Measurements from ENCODE around the gene LEMD2.

Gene LEMD2

DNA sequence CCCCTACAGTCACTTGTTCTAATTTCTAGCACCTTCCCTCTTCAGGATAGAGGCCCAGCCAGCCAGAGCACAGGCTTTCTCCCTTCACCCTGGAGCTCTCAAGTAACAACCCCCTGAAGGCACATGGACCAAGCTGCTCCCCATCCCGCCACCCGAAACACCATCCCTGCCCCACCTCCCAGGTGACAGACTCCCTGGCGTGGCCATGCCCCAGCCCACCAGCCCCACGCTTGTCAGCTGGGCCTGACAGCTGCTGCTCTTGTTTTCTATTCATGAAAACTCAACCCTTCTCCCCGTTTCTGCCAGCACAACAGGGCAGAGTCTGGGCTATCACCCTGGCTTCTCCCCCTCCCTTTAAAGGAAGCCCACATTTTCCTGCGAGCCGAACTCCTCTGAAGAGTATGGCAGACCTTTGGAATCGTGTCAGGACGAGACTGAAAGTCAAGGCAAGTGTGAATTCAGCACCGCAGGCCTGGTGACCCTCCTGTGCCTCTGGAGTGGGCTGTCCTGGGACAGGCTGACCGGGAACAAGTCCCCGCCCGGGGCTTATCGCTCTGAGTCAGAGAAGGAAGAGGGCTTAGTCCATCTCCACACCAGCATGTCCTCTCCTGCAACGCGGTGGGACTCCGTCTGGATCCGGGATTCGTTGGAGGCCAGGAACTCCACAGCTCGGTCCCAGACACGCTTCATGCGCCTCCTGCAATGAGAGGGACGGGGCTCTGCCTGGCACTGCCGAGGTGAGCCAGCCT, 16.7 kb downstream of the LEMD2 start:
- no peak for DNase-seq

DNA sequence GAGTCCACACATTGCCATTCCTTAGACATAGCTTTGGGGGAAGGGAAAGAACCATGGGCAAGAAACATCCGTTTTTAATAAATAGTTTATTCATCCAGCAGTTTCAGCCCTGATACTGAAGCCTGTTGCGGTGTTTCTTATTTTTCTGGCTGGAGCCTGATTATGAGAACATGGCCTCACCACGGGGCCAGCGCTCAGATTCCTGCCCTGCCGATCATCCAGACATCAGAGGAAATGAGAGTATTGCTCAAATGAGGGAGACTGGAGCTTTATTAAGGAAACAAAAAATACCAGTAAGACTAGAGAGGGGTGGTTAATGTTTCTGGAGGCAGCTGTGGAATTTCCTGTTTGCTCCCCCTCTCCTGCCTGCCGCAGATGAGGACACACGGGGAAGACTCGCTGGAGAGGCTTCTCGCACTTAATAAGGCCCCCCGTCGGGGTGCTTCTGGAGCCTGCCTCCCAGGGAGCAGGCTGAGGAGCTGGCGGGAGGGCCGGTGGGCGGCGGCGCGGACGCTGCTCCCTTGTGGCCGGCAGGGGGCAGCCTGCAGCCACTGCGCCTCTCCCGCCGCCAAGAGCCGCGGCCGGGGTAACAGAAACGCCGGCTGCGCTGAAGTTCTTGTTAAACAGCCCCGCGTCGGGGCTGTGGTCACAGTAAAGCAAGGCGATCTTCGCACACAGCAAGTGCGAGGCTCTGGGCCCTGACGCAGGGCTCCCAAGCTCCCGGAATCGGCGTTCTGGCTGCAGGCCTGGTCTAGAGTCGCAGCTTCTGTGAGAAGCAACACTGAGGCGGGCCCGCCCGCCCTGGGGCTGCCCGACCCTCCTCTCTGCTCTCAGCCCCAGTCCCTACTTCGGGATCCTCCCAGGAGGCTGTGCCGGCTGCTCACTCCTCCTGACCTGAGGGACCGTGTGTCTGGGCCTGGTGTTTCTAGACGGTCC, 17.5 kb downstream of the LEMD2 start:
- DNase-seq = peak; percentile 69 to 79

DNA sequence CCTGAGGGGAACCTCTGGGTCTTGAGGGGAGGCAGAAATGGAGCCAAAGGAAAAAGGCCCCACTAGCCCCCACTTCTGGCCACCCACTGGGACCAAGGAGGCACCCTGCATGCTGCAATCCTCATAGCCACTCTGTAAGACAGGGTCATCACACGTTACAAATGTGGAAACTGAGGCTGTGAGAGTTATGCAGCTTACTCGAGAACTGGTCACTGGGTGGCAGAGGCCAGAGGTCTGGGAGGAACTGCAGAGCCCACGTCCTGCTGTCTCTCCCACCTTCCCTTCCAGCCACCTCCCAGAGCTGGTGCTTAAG, 18.1 kb downstream of the LEMD2 start:
- no peak for DNase-seq

DNA sequence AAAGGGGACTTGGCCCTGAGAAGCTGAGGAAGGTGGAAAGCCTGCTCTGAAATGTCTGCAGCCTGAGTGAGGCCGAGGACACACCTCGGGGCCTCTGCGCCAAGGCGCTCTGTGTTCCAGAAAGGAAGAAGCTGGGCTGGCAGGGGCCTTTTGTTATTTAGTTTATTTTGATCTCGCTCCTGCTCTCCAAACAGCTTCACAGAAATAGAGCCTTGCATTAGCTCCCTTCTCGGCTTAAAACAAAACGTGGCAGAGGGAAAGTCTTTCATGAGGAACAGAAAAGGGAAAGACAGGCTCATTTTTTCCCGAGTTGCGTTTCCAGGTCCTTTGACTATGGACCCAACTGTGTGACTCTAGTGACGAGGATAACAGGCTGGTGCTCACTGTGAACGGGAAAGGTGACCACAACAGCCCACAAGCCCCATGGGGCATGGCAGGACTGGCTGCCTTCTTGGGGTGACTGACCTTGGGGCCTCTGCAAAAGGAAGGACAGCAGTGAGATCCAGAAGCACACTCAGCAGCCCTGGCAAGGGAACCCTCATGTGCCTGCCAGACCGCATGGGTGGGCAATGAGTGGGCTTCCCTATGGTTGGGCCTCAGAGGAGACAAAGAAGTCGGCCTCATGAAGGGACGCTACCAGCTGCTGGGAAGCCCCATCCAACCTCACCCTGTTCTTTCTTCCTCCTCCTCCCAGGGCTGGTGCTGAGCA, 18.7 kb downstream of the LEMD2 start:
- DNase-seq = no peak

DNA sequence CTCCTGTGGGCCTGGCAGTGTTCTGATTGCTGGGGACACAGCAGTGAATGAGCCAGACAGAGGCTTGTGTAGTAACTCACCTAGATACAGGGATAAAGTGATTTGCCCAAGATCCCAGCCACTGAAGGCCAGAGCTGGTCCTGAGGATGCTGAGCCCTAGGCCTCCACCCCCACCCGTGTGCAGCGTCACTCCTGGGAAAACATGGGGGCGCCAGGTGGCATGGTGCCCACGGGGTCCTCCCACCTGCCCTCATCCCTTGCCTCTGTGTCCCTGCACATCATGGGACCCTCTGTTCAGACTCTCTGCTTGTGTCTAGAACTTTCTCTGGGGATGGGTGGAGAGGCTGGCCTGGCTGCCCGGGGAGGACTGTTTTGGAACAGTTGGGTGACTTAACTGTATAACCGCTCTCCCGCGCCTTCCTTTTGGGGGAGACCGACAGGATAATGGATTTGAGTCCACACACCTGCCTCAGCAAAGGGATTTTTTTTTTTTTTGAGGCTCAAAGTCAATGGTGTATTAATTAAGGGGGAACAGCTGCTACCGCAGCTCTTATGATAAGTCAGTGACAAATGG, 19.6 kb downstream of the LEMD2 start:
- DNase-seq = no peak

DNA sequence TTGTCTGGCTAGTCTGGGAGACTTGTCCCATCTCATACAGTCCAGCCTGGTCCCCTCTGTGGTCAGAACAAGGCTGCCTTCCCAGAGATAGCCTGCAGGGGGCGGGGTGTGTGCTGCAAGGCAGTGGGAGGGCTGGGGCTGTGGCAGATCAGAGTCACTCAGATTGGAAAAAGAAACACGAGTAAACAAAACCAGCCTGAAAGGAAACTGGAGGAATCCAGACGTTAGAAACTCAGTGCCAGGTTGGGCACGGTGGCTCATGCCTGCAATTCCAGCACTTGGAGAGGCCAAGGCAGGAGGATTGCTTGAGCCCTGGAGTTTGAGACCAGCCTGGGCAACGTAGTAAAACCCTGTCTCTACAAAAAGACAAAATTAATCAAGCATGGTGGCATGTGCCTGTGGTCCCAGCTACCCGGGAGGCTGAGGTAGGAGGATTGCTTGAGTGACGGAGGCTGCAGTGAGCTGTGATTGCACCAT, 20.2 kb downstream of the LEMD2 start:
- peak; percentile 84 to 85 for DNase-seq

DNA sequence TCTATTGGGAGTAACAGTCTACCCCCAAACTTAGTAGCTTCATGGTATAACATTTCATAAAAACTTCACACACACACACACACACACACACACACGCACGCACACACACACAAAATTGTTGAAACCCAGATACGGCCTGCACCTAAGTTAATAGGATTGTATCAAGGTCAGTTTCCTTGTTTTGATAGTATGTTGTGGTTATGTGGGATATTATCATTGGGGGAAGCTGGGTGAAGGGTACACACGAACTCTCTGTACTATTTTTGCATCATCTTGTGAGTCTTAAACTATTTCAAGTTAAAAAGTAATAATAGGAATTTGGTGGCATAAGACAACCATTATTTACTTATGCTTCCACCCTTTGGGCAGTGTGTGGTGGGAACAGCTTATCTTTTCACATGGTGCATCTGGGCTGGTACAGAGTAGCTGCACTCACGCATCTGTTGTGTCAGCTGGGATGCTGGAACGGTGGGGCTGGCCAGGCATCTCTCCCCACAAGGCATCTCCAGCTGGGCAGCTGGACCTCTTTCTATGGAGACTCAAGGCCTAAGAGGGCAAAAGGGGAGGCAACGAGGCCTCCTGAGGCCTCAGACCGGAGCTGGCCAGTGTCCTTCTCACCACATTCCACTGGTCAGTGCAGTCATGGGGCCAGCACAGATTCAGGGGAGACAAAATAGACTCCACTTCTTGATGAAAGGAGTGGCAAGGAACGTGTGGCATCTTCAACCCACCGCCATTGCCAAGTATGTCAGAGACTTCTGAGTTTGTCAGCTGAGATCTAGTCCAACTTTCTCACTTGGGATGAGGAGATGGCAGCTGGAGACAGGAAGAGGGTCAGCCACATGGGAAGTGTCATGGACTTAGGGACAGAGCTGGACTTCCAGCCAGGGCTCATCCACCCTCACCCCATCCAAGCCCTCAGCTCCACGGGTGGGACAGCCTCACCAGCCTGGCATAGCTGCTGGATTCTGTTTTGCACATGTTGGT, 21.7 kb downstream of the LEMD2 start:
- DNase-seq = no peak

DNA sequence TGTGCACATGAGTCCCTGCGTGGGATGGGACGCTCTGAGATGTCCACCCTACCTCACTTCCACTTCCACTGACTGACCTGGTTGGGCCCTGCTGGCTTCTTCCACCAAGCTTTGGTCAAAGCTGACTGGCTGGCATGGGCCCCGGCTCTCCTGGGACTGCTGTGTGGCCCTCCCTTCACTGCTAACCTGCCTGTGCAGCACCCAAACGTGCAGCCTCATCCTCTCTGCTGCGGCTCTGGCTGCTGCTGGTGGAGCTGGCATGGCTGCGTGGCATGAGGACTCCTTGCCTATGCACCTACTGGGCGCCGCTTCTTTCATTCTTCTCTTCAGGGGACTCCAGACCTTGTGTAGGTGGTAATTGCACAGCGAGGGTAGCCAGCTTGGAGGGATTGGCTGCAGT, 23.6 kb downstream of the LEMD2 start:
- DNase-seq = no peak

DNA sequence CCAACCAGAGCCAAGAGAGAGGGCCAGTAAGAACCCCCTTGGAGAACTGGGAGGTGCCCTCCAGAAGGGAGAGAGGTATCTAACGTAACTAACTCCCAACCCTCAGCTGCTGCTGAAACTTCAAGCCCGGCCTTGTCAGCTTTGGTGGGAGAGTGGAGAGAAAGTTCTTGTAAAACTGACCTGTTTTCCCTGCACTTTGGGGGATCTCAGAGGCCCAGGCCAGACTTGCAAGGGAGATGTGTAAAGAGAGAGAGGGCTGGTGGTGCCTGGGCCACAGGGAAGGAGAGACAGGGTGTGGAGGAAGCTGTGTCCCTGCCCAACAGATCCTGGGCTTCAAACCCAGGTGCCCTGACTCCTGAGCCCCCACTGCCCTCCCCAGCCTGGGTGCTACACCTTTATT, 24.9 kb downstream of the LEMD2 start:
- DNase-seq = no peak

DNA sequence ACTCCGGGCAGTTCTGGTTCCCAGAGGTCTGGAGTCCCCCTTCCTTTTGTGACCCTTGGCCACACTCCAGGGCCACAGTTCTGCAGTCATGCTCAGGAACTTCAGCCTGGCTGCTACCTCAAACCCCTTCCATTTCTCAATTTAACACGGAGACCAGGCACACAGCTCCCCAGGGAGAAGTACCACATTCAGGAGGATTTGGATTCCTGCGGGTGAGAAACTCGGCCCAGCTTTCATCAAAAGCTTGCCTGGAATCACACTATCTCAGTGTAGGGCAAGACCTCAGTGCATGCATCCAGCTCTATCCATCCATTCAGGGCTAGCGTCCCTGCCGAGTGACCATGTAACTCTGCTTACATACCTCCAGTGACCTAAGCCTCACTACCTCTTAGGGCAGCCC, 25.4 kb downstream of the LEMD2 start:
- DNase-seq = no peak

DNA sequence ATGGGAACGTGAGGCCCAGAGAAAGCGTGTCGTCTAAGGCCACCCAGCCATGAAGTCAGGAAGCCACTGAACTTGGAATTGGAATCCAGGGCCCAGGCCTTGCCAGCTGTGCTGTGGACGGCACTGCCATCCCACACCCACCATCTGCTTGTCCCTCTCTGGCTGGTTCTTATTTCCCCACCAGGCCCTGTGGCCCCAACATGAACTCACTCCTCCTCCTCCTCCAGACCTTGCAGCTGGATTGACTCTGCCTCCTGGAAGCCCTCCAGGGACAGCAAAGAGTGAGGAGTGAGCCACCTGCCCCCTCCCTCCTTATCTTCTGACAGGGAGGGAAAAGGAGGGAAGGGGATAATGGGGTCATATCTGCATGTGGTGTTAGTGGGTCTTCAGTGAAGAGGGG, 26.2 kb downstream of the LEMD2 start:
- DNase-seq = no peak

DNA sequence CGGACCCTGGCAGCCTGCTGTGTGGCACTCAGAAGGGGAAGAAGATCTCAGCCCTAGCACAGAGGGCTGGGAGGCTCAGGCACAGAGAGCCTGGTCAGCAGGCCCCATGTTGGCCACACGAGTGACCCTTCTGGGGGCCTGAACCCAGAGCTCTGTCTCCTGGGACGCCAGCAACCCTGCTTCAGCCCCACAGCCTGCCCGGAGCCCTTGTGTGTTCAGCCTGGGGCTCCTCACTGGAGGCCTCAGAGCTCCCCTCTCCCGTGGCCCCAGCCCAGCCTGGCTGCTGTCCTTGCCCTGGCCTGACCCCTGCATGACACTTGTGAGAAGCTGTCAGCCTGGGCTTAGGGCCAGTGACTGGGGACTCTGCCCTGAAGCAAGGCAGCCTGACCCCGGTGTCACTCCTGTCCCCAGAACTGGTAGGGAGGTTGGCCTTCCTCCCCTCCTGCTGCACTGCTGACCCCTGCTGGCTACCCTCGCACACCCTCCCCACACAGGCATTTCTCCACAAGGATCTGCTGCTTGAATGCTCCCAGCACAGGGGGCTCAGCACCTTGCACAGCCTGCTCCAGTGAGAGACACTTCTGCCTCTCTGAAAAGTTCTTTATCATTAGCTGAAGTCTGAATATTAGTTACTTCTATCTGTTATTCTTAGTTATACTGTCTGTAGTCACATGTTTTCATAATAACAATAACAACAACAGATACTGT, 26.9 kb downstream of the LEMD2 start:
- peak; percentile 53 to 66 for DNase-seq

DNA sequence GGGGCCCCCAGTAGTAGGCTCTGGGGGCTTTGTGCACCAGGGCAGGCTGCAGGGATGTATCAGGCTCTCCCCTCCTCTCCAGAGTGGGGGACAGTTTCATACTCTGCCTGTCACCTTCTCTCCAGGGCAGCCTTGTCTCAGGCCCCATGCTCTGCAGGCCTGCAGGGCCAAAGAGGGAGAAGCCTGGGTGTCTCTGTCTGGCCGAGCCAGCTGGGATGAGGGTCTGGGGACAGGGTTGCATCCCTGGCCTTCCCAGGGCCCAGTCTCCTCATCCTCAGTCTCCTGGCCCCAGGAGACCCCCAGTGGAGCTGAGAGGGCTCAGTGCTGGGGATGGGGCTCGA, 27.4 kb downstream of the LEMD2 start:
- no peak for DNase-seq

DNA sequence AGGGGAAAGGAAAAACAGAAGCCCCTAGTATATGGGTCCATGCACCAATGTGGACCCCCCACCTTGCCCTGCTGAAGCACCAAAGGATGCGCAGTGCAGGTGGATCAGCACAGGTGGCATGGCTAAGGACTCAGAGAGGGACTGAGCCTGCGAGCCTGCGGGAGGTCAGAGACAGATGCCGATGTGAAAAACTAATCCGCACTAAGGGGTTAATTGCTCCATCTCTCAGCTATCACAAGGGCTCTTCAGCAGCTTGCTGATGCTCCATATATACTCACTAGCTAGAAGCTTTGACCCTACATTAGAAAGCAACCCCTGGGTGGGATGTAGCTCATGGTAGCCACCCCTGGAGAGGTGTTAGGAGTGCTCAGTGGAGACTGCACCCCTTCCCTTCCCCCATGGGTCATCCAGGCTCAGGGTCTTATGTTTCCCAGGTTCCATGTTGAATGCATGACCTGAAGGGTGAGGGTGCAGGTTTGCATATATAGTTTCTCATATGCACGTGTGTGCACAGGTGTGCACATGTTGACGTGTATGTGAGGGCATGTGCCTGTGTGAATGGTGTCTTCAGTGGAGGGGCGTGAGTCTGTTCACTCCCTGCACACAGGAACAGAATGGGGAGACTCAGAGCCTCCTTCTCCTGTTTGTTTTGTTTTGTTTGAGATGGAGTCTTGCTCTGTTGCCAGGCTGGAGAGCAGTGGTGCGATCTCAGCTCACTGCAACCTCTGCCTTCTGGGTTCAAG, 28.9 kb downstream of the LEMD2 start:
- no peak for DNase-seq

DNA sequence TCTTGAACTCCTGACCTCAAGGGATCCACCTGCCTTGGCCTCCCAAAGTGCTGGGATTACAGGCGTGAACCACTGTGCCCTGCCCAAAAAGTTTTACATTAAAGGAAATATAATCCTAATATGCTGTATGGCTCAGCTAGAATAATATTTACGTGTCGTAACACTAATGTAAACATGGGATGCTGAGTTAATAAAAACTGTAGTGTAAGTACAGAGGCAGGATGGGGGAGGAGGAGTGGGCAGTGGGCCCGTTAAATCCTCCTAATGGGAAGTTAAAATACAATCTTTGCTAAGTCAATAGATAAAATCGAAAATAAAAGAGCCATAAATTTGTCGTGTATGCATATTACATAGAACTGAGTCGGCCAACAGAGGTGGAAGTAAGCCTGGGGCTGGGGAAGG, 30.1 kb downstream of the LEMD2 start:
- DNase-seq = no peak

DNA sequence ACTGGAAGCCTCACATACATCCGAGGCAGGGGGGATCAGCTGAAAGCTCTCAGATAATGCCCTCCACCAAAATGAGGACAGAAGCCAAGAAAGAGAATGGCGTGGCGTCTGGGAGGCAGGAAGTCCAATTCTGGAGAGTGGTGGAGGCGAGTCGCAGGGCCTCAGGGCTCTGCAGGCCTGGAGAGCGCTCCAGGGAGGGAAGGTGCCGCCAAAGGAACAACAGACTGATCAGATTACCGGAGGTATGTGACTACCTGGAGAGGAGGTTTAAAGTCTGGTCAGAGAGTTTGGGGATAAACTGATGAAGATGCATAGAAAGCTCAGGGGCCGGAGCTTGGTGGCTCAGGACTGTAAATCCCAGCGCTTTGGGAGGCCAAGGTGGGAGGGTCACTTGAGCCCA, 31.0 kb downstream of the LEMD2 start:
- no peak for DNase-seq

DNA sequence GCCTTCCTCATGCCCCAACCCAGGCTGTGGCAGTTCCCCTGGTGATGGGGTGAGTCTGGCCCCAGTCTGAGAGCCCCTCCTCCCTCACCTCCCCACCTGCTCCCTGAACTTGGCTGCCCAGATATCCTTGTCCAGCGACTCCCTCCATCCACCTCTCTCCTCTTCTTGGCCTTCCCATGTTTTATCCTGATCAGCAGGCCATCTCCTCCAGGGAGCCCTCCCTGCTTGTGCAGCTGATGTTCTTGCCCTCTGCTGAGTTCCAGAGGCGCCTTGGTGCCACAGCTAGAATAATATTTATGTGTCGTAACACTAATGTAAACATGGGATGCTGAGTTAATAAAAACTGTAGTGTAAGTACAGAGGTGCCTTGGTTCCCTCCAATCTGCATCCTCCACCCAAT, 31.8 kb downstream of the LEMD2 start:
- no peak for DNase-seq

DNA sequence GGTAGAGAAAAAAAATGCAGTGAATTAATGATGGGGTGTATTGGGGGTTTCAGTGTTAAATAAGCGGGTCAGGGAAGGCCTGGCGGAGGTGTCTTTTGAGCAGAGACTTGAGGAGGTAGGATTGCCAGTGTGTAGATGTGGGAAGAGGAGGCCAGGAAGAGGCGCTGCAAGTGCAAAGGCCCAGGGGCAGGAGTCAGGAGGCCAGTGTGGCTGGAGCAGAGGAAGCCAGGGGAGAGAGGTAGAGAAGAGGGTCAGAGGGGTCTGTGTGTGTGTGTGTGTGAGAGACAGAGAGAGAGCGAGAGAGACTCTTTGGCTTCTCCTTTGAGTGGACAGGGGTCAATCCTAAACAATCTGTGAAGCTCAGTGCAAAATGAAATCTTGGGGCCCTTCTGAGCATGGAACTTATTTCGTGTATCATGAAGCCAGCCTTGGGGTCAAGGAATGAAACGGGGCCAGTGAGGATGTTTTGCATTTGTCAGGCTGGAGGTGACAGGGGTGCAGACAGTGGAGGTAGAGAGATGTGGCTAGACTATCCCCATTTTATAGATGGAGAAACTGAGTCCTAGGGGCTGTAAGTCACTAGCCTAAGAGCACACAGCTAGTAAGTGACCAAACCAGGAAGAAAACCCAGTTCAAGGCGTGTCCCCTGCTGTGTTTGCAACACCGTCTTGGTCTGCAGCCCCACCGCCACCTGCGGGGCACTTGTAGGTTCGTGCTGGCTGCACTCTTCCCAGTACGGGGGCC, 32.5 kb downstream of the LEMD2 start:
- DNase-seq = no peak

DNA sequence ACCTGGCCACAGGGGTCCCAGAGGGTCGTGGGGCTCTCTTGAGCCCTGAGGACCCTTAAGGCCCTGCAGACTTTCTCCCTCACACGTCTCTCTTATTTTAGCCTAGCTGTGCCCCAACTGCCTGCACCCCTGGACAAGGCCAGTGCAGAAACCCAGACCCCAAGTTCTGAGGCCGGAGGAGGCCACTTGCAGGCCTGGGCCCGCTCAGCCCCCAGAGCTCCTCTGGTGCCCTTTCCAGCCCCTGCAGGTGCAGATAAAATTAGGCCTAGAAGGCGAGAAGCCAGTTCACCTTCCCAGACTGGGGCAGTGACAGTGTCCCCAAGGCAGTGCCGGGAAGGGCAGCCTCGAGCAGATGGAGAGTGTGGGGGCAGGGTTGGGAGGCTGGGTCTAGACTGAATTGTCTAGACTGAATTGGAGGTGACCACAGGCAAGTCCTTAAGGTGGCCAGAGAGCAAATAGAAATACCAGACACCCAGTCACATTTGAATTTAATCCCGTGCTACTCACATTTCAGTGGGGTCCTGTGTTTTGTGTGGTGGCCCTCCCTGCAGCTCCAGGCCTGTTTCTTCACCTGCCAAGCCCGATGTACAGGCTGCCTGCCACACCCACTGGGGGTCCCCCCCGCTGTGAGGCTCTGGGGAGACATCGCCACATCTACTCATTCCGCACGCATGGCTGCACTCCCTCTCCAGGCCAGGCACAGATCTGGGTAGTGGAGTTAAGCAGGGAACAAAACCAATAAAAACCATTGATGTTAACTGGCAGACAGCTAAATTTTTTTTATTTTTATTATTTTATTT, 33.7 kb downstream of the LEMD2 start:
- no peak for DNase-seq

All from activated T-cell treated with anti-CD3 and anti-CD28 coated beads, Interleukin-2, amount 50 U/mL, for 48 hours (primary cell).